K562 (cell line): ENCODE results near the gene ABHD4. TPM values are rescaled to one million over a fixed set of nuclear protein-coding genes. Genes with fewer than 3 reads are reported as not detected.

Source experiments
- ATAC-seq: fragments of 200-7000 bp; cut with Tn5 transposase; 3 replicates; pipeline ENCODE4 v1.9.1; 2020; ENCODE audit warnings: moderate library complexity
- BruUV-seq: library from RNA; stranded (reverse); fragments of 400-500 nt; replicated peaks from 2 replicates; lab custom pipeline; 2021; lab: Mats Ljungman, UMichigan
- CTCF ChIA-PET: fragments of 300-600 bp; formaldehyde crosslinking; extraction: SDS; loops from one replicate; lab custom pipeline; 2021; ENCODE audit warnings: low intra/inter-chr PET ratio; lab: Yijun Ruan, JAX
- POLR2A ChIA-PET: fragments of 300-600, 350-650 bp; sonication (Branson Sonifier 250); formaldehyde crosslinking; extraction: SDS; loops from one replicate; lab custom pipeline; 2021; ENCODE audit warnings: antibody characterized with exemption, inconsistent platforms; lab: Yijun Ruan, JAX
- DNase-seq, 4 experiments: peaks; one replicate each; pipeline versions ENCODE4 v3.0.0 to v3.0.0-alpha.2; 2011 to 2018; ENCODE audit warnings: low spot score in 3 of 4, mixed read lengths in 3 of 4; ENCODE audit errors: extremely low read depth in 1 of 4
- FAIRE-seq: peaks from 2 replicates; lab custom pipeline; 2011; peaks lifted over from hg19 to GRCh38; lab: Jason Lieb, UNC
- H2AFZ ChIP-seq: 2 replicates; pipeline ENCODE4 v1.6.0; 2011; ENCODE audit warnings: low read depth, low read length, control low read depth, inconsistent platforms
- H3K27ac ChIP-seq: fragments of 200-600 bp; 3 replicates; pipeline ENCODE4 v1.8.0; 2011; ENCODE audit warnings: low read depth, mild to moderate bottlenecking, control low read depth, inconsistent platforms, low read length, moderate library complexity, mixed read lengths; ENCODE audit errors: extremely low read depth
- H3K27me3 ChIP-seq, 2 experiments: fragments of 300-600 bp in 1 of 2; 2 replicates in 1 of 2; 3 replicates in 1 of 2; pipeline versions ENCODE4 v1.6.0 to v1.8.0; 2011; ENCODE audit warnings: inconsistent platforms in 2 of 2, low read length in 2 of 2, mild to moderate bottlenecking in 1 of 2, mixed read lengths in 1 of 2, moderate library complexity in 1 of 2; ENCODE audit not compliant: control insufficient read depth in 2 of 2, insufficient read depth in 2 of 2
- H3K36me3 ChIP-seq: fragments of 300-600 bp; 3 replicates; pipeline ENCODE4 v1.8.0; 2011; ENCODE audit warnings: mild to moderate bottlenecking, low read length, inconsistent platforms; ENCODE audit not compliant: control insufficient read depth, insufficient read depth
- H3K4me1 ChIP-seq, 2 experiments: fragments of 200-600 bp in 1 of 2; replicated peaks in 1 of 2; 2 replicates in 1 of 2; 3 replicates in 1 of 2; pipeline versions ENCODE4 v1.5.1 to v1.8.0; 2011; ENCODE audit warnings: inconsistent platforms in 2 of 2, low read length in 2 of 2, mild to moderate bottlenecking in 1 of 2, mixed read lengths in 1 of 2, moderate library complexity in 1 of 2; ENCODE audit not compliant: control insufficient read depth in 2 of 2, insufficient read depth in 2 of 2
- H3K4me2 ChIP-seq: 2 replicates; pipeline ENCODE4 v1.6.1; 2011; ENCODE audit warnings: low read length, control low read depth, inconsistent platforms, mixed read lengths; ENCODE audit not compliant: insufficient read depth
- H3K4me3 ChIP-seq: fragments of 200-600 bp; sonication (generic), shearing (Covaris generic); 2 replicates; pipeline ENCODE4 v1.5.1; 2016; ENCODE audit warnings: control low read depth, inconsistent platforms
- H3K79me2 ChIP-seq: fragments of 200-600 bp; 3 replicates; pipeline ENCODE4 v1.8.0; 2011; ENCODE audit warnings: low read length, inconsistent platforms; ENCODE audit not compliant: control insufficient read depth, insufficient read depth
- H3K9ac ChIP-seq, 2 experiments: 2 replicates each; pipeline versions ENCODE4 v1.6.0 to v1.6.1; 2011; ENCODE audit warnings: low read depth in 2 of 2, low read length in 2 of 2, control low read depth in 1 of 2, inconsistent platforms in 1 of 2, mild to moderate bottlenecking in 1 of 2, mixed read lengths in 1 of 2; ENCODE audit not compliant: insufficient read depth in 1 of 2
- H3K9me1 ChIP-seq: one replicate; pipeline ENCODE4 v1.6.0; 2011; ENCODE audit warnings: inconsistent platforms, mild to moderate bottlenecking, low read length, moderate library complexity; ENCODE audit not compliant: control insufficient read depth, insufficient read depth
- H3K9me3 ChIP-seq: replicated peaks from 2 replicates; pipeline ENCODE4 v1.5.1; 2011; ENCODE audit warnings: low read depth, low read length, inconsistent platforms; ENCODE audit not compliant: control insufficient read depth, insufficient read depth
- H4K20me1 ChIP-seq: replicated peaks from 2 replicates; pipeline ENCODE4 v1.6.1; 2011; ENCODE audit warnings: low read length, inconsistent platforms, mixed read lengths; ENCODE audit not compliant: control insufficient read depth, insufficient read depth
- CTBP1 ChIP-seq: fragments of 450-650 bp; IDR thresholded peaks from 2 replicates; pipeline ENCODE4 v1.6.1; 2016; ENCODE audit warnings: borderline replicate concordance
- EZH2 ChIP-seq: IDR thresholded peaks from 2 replicates; pipeline ENCODE4 v1.6.1; 2012; ENCODE audit warnings: low read depth, mild to moderate bottlenecking, inconsistent platforms, low read length, borderline replicate concordance
- HCFC1 ChIP-seq: IDR thresholded peaks from 2 replicates; pipeline ENCODE4 v1.6.1; 2012; ENCODE audit warnings: low read depth, low read length, improper control_type of control experiment
- MXI1 ChIP-seq: IDR thresholded peaks from 2 replicates; pipeline ENCODE4 v1.6.1; 2011; ENCODE audit warnings: low read depth, mild to moderate bottlenecking, improper control_type of control experiment, low read length
- SRSF7 ChIP-seq: fragments of 200-400 bp; formaldehyde crosslinking; optimal IDR thresholded peaks from 2 replicates; pipeline ENCODE3; 2017; ENCODE audit warnings: mild to moderate bottlenecking, low read depth, low read length
- U2AF1 ChIP-seq: fragments of 200-400 bp; formaldehyde crosslinking; optimal IDR thresholded peaks from 2 replicates; pipeline ENCODE3; 2017; ENCODE audit warnings: mild to moderate bottlenecking, low read depth, low read length, moderate library complexity
- ZNF3 ChIP-seq: fragments of 250-450 bp; sonication (Bioruptor Pico); IDR thresholded peaks from 2 replicates; pipeline ENCODE4 v1.5.0; 2021; ENCODE audit warnings: mild to moderate bottlenecking, moderate library complexity
- ZNF408 ChIP-seq: fragments of 250-450 bp; sonication (Bioruptor Pico); IDR thresholded peaks from 2 replicates; pipeline ENCODE4 v1.4.0; 2020; ENCODE audit warnings: low read depth, mild to moderate bottlenecking, moderate library complexity
- ZNF512 ChIP-seq: IDR thresholded peaks from 2 replicates; pipeline ENCODE4 v1.6.1; 2016; ENCODE audit warnings: missing genetic modification characterization, missing compliant biosample characterization
- WGBS: fragments of 100-300 bp; shearing (Covaris generic); methylation state at CpG from one replicate; pipeline ENCODE4 v1.1.6; 2016; ENCODE audit warnings: low coverage, mixed read lengths; ENCODE audit not compliant: insufficient coverage; ENCODE audit errors: missing lambda C conversion rate; 5-methylcytosine and 5-hydroxymethylcytosine counted together
- in situ Hi-C: fragments of 300-500 bp; cut with MboI; formaldehyde crosslinking; loops from 4 replicates; pipeline ENCODE4 v1.15.0; 2018; ENCODE audit warnings: inconsistent platforms, mixed read lengths
- intact Hi-C: fragments of 100-400 bp; cut with micrococcal nuclease; formaldehyde crosslinking; loops from 2 replicates; pipeline ENCODE4 v1.14.2; 2022
- polyA plus RNA-seq, 8 experiments: library from polyadenylated mRNA; depleted of rRNA in 4 of 8; stranded (reverse) in 5 of 8; unstranded in 3 of 8; fragments of >200 nt; fragmentation: Nextera tagmentation in 2 of 8; fragmentation: Illumina TruSeq in 1 of 8; extraction: Ambion mirVana in 2 of 8; extraction: Trizol in 1 of 8; gene quantifications; 2 replicates each; pipeline versions ENCODE4 v1.2.1 to v1.2.3, GENCODE V29; 2011 to 2014; ENCODE audit warnings: inconsistent platforms in 1 of 8, missing spikeins in 1 of 8
- total RNA-seq, 7 experiments: library from RNA; depleted of rRNA in 6 of 7; stranded (reverse); fragments of >200 nt in 6 of 7; fragmentation: Illumina TruSeq in 2 of 7; extraction: Trizol in 2 of 7; gene quantifications; 2 replicates each; pipeline versions ENCODE4 v1.2.1 to v1.2.3, GENCODE V29; 2011 to 2021; ENCODE audit warnings: low replicate concordance in 1 of 7
- TF ChIP-seq, protein P1 (sequence below), 3 experiments: IDR thresholded peaks in 2 of 3; conservative IDR thresholded peaks in 1 of 3; 2 replicates each; pipeline ENCODE4 v1.5.1; 2011 to 2012; ENCODE audit warnings: low read length in 3 of 3, mild to moderate bottlenecking in 3 of 3, control low read depth in 2 of 3, improper control_type of control experiment in 1 of 3, inconsistent platforms in 1 of 3, low read depth in 1 of 3, mixed read lengths in 1 of 3, moderate library complexity in 1 of 3; ENCODE audit not compliant: insufficient read depth in 2 of 3
- TF ChIP-seq, protein P2 (sequence below): fragments of 200-800 bp; sonication (Bioruptor generic); IDR thresholded peaks from 2 replicates; pipeline ENCODE4 v1.6.1; 2016; ENCODE audit warnings: missing genetic modification characterization, missing compliant biosample characterization

The ABHD4 gene
- total and polyA plus RNA-seq, 9 of the 15 experiments (the other 6 are each of a cell fraction or from before 2014, with no cell fraction given), result 3.6 to 12.0 (median 7.2) TPM

DNA sequence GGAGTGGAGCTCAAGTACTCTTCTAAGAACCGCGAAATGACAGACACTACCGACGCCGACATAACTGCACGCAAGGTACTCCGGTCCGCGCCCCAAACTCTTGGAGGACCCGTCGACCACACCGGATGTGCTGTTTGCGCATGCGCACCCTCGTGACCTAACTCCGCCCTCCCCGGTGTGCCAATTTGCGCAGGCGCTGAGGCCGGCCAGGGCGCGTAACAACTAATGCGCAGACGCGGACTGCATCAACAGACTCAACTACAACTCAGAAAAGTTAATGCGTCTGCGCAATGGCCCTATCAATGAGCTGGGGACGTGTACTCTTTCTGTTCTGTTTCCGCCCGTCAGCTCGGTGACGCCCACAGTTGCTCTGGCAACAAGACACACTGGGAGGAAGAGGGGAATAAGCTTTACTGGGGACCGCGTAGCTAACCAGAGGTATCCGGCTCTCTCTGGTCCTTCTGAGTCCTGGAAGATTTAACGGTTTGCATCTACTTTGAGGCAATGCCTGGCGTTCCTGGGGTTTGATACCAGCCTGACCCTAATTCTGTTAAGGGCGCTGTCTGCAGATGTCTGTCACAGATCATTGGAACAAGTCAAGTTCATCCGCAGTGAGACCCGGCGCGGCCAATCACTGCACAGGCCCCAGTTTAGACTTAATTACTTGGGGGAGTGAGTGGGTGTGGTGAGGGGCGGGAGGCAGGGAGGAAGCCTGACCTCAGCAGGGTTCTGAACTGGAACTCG, 8.8 kb upstream of the ABHD4 start, which contains the start of gene DAD1 (continued):
- no peak for TF ChIP-seq ZNF512 (tag)
- peak; percentile 63 for TF ChIP-seq CTBP1
- peak; percentile 87; the same call in 1 of the 2 replicates for TF ChIP-seq MXI1
- 0 out of 2 replicates have a peak, but pooled peaks have one; percentile 9 for TF ChIP-seq HCFC1
- TF ChIP-seq EZH2, result no peak
- TF ChIP-seq U2AF1, result no peak

DNA sequence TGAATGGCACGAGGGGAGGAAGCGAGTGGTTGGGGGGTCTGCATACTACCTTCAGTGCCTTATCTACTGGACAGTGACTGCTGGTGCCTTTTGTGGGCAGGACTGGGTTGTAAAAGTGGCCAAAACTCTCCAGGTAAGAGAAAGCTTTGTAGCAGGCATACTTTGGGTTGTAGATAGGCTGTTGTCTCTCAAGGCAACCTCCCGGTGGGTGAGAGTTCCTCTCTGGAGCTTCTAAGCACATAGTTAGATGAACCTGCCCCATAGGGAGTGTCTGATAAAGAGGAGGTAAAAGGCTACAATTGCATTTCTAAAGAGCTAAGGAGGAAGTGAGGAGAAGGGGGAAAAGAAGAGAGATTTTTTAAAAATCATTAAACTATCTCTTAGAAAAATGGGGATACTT, 4.9 kb upstream of the ABHD4 start:
- H3K27ac ChIP-seq, result no peak overlapping the region
- H3K4me1 ChIP-seq, result peaks cover 19 to 46% of the 10 kb centered on the region in 2 experiments
- ChIA-PET CTCF (no interaction called here), POLR2A (interaction anchor here (0.7 to 1.4 kb wide), 2 partner anchors 9 to 18 kb away, joined by 4 to 8 read pairs; no protein-coding TSS in a partner anchor)
- ATAC-seq (no peak), FAIRE-seq (no peak), DNase-seq (no peak)
- BruUV-seq, result no TSS peak
- H4K20me1 ChIP-seq, result no peaks in the 10 kb centered on the region
- in situ Hi-C loops, result no loop called here
- no peak overlapping the region for H3K9ac ChIP-seq
- peaks cover 9% of the 10 kb centered on the region for H3K79me2 ChIP-seq
- H3K36me3 ChIP-seq, result no peaks in the 10 kb centered on the region
- intact Hi-C loops, result no loop called here
- no peaks in the 10 kb centered on the region for H3K9me3 ChIP-seq
- 59% methylated on average over 3 of the region's 3 CpGs for WGBS
- H3K9me1 ChIP-seq, result no peaks in the 10 kb centered on the region
- no peak overlapping the region for H3K4me2 ChIP-seq
- no peak overlapping the region for H2AFZ ChIP-seq
- no peak overlapping the region for H3K4me3 ChIP-seq
- no peaks in the 10 kb centered on the region for H3K27me3 ChIP-seq
- TF ChIP-seq ZNF3 (CRISPR knock-in tag) (no peak), SRSF7 (no peak), ZNF408 (CRISPR knock-in tag) (no peak)
- TF ChIP-seq, protein P1, sequence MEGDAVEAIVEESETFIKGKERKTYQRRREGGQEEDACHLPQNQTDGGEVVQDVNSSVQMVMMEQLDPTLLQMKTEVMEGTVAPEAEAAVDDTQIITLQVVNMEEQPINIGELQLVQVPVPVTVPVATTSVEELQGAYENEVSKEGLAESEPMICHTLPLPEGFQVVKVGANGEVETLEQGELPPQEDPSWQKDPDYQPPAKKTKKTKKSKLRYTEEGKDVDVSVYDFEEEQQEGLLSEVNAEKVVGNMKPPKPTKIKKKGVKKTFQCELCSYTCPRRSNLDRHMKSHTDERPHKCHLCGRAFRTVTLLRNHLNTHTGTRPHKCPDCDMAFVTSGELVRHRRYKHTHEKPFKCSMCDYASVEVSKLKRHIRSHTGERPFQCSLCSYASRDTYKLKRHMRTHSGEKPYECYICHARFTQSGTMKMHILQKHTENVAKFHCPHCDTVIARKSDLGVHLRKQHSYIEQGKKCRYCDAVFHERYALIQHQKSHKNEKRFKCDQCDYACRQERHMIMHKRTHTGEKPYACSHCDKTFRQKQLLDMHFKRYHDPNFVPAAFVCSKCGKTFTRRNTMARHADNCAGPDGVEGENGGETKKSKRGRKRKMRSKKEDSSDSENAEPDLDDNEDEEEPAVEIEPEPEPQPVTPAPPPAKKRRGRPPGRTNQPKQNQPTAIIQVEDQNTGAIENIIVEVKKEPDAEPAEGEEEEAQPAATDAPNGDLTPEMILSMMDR (IDR thresholded peaks at IDR 0.05 in 2 of 3, conservative IDR thresholded peaks at IDR 0.05 in 1 of 3; ENCODE audit: insufficient read depth in 2 of 3, low read depth in 1 of 3, low read length in 3 of 3), result no peak
- TF ChIP-seq, protein P2, sequence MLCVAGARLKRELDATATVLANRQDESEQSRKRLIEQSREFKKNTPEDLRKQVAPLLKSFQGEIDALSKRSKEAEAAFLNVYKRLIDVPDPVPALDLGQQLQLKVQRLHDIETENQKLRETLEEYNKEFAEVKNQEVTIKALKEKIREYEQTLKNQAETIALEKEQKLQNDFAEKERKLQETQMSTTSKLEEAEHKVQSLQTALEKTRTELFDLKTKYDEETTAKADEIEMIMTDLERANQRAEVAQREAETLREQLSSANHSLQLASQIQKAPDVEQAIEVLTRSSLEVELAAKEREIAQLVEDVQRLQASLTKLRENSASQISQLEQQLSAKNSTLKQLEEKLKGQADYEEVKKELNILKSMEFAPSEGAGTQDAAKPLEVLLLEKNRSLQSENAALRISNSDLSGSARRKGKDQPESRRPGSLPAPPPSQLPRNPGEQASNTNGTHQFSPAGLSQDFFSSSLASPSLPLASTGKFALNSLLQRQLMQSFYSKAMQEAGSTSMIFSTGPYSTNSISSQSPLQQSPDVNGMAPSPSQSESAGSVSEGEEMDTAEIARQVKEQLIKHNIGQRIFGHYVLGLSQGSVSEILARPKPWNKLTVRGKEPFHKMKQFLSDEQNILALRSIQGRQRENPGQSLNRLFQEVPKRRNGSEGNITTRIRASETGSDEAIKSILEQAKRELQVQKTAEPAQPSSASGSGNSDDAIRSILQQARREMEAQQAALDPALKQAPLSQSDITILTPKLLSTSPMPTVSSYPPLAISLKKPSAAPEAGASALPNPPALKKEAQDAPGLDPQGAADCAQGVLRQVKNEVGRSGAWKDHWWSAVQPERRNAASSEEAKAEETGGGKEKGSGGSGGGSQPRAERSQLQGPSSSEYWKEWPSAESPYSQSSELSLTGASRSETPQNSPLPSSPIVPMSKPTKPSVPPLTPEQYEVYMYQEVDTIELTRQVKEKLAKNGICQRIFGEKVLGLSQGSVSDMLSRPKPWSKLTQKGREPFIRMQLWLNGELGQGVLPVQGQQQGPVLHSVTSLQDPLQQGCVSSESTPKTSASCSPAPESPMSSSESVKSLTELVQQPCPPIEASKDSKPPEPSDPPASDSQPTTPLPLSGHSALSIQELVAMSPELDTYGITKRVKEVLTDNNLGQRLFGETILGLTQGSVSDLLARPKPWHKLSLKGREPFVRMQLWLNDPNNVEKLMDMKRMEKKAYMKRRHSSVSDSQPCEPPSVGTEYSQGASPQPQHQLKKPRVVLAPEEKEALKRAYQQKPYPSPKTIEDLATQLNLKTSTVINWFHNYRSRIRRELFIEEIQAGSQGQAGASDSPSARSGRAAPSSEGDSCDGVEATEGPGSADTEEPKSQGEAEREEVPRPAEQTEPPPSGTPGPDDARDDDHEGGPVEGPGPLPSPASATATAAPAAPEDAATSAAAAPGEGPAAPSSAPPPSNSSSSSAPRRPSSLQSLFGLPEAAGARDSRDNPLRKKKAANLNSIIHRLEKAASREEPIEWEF (CRISPR knock-in tag), result no peak
